DND-41 (cell line): ENCODE results near the gene PCNX1.

ENCODE experiments used
- CTCF ChIP-seq: IDR thresholded peaks from 2 replicates; pipeline ENCODE4 v1.5.1; 2012; ENCODE audit warnings: borderline replicate concordance, low read length, moderate library complexity, mild to moderate bottlenecking; ENCODE audit not compliant: poor library complexity, severe bottlenecking; ENCODE audit errors: extremely low read depth
- EZH2 ChIP-seq: IDR thresholded peaks from 3 replicates; pipeline ENCODE4 v1.6.1; 2012; ENCODE audit warnings: borderline replicate concordance, low read depth, mild to moderate bottlenecking, moderate library complexity, low read length, inconsistent platforms; ENCODE audit not compliant: severe bottlenecking

GRCh38 chr14:71116568-71117122 is 209.4 kb downstream of the PCNX1 start:
- TF ChIP-seq CTCF (no peak), EZH2 (no peak)
